Erythroblast (primary cell): ENCODE results near the gene SKOR1.

Experiments
- GATA1 ChIP-seq: IDR thresholded peaks from 2 replicates; pipeline ENCODE4 v1.6.1; 2011; ENCODE audit warnings: low read depth, mild to moderate bottlenecking, control low read depth, low read length, moderate library complexity
- POLR2A ChIP-seq: IDR thresholded peaks from 2 replicates; pipeline ENCODE4 v1.6.1; 2011; ENCODE audit warnings: mild to moderate bottlenecking, low read length

GRCh38 chr15:67777071-67777470 is 48.2 kb upstream of the SKOR1 start:
- TF ChIP-seq POLR2A = no peak
- TF ChIP-seq GATA1 = no peak
